Stimulated activated CD4-positive, alpha-beta T cell treated with anti-CD3 and anti-CD28 coated beads, Interleukin-1b, Interleukin-23, amount 100 ng/mL, for 48 hours (primary cell): ENCODE data around the gene SEC61A2.
"Not testable (repeated sequence)": the region's sequence is repeated elsewhere in the genome, so short reads cannot be mapped to it uniquely, and the experiment has no call there.

Experiments
- DNase-seq: peaks from one replicate; pipeline ENCODE4 v3.0.0-alpha.2; 2020

SEC61A2 gene

DNA sequence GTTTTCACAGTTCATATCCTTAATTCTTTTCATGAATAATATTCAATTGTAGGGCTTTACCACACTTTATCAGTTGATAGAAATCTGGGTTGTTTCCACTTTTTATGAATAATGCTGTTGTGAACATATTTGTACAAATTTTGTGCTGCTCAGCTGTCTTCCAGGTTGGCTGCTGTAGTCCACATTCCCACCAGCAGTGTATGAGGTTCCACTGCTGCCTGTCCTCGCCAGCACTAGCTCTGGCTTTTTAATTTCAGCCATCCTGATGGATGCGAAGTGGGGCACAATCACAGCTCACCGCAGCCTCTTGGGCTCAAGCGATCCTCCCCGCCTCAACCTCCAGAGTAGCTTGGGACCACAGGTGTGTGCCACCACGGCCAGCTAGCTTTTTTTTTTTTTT lies 33.5 kb downstream of the SEC61A2 start:
- no peak for DNase-seq

DNA sequence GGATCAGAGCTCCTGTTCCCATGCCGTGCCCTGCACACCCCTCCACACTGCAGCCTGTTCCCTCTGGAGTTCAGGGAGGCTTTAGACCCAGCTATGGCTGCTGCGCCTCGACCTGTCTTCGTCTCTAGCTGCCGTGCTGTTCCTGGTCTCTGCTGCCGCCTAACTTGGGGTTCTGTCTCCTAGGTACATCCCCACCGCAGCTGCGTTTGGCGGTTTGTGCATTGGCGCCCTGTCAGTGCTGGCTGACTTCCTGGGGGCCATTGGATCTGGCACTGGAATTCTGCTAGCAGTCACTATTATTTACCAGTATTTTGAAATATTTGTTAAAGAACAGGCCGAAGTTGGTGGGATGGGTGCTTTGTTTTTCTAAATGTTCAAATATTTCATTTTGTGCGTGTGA lies 34.6 kb downstream of the SEC61A2 start:
- no peak for DNase-seq

DNA sequence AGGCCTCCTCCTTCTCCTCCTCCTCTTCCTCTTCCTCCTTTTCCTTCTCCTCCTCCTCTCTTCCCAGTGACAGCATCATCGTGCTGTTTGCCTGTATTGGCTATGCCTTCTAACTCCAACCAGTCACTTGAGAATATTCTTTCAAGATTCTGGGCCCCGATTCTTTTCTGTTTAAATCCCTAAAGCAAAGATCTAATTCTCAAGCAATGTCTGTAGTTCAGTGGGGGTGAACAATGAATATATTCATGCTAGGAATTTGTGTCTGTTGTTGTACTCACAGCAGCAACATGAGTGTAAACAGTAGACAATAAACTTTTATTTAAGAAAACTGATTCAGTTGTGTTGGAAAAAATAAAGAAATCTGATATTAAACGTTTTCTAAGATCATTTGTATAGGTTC lies 35.6 kb downstream of the SEC61A2 start:
- no peak for DNase-seq

DNA sequence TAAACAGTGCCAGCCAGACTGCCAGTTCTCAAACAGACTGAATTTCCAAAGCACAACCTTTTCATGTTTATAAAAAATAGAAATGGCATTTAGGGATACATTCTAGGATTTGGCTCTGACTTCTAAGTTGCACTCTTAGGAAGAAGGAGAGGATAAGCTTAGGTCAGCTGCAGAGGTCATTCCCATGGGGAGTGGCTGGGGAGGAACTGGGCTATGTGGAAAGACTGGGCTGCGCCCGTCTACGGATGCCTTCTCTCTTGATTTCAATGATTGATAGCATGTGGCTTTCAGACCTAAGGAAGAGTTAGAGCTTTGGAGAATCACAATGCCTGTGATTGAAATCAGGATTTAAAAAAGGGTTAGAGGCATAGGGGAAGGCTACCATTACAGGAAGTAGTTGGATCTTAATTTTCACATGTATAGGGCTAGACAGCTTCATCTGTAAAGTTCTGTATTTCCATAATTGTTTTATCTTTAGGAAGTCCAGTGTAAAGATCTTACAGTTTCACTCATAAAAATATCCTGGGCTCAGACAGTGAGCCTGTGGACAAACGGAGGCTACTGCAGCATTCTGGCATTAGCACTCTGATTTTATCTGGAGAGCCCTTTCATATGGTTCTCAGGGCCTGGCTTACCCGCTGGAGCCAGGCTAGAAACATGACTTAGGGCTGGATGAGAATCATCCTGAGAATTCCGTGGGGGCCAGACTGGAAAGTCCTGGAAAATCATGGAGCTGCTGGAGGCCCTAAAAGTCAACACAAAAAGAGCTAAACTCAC lies 36.7 kb downstream of the SEC61A2 start:
- DNase-seq: no peak

DNA sequence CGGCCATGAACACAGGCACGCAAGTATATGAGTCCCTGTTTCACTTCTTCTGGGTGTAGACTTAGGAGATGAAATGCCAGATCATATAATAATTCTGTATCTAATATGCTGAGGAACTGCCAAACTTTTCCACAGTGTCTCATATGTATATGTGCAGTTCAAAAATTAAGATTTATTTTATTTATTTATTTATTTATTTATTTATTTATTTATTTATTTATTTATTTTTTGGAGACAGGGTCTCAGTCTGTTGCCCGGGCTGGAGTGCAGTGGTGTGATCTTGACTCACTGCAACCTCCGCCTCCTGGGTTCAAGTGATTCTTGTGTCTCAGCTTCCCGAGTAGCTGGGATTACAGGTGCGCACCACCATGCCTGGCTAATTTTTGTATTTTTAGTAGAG lies 42.0 kb downstream of the SEC61A2 start:
- DNase-seq: not testable (repeated sequence)

DNA sequence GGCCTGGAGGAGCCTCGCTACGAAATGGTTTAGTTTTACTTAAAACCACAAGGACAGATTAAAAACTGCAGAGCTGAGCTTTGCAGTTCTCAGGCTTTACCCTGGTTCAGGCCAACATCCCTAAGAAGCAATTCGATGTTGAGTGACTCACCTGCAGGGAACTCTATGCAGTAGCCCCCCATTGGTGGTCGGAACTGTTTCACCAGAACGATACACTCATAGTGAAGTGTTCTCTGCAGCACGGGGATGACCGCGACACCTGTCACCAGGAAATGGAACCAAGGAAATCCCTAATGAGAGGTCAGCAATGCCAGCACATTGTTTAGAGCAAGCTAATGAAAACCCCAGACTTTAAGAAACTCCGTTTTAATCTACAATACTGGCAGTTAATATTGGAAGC lies 48.2 kb downstream of the SEC61A2 start:
- peak; percentile 48 for DNase-seq

DNA sequence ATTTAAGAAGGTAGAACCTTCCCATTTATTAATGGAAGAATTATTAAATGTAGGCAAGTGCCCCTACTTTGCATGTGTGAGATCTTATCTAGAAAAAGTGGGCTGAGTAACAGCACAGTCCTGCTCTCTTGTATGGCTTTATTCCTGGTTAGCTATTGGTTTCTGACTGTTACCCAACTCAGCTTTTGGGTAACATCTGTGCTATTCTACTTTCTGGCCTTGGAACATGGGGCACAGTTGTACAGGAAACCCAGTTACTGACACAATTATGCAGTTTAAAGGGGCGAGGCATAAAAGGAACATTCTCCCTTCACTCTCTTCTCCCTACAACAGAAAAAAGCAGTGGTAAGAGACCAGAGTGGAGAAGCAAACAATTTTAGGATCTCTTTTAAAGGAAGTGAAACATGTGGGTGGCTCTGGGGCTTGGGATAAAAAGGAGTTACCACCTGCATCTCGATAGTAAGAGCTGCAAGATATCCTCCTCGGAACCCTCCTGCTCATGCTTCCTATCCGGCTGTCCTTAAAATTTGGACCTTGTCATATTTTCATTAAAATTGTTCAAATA lies 50.2 kb downstream of the SEC61A2 start:
- DNase-seq: no peak

DNA sequence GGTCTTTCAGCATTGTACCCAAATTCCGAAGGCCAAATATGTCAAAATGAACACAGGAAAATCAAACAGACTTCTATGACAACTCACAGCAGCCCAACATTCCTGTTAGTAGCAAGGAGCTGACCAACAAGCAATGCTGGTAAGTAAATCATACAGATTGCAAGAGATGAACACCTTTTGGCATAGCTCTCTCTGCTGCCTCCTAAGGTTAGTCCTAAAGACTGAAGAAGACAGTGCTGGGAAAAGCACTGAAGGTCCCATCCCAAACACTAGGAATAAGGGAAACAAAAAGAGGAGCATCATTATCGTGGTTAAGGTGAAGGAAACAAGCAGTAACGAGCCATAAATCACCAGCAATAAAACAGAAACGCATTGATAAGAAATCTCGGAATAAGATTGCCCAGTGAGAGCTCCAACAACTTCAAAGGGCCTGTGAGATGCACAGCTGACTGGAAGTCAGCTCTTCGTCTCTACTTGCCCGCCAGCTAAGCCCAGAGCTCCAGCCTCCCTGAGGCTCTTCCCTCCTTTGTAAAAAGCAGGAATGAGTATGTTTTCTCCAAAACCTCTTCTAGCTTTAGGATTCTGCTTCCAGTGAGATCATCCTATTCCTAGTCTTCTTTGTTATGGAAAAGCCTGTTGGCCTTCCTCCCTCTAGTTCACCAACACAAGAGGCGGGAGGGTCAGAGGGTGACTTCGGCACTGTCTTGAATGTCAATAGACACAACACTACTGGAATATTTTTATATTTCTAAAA lies 50.9 kb downstream of the SEC61A2 start:
- no peak for DNase-seq

DNA sequence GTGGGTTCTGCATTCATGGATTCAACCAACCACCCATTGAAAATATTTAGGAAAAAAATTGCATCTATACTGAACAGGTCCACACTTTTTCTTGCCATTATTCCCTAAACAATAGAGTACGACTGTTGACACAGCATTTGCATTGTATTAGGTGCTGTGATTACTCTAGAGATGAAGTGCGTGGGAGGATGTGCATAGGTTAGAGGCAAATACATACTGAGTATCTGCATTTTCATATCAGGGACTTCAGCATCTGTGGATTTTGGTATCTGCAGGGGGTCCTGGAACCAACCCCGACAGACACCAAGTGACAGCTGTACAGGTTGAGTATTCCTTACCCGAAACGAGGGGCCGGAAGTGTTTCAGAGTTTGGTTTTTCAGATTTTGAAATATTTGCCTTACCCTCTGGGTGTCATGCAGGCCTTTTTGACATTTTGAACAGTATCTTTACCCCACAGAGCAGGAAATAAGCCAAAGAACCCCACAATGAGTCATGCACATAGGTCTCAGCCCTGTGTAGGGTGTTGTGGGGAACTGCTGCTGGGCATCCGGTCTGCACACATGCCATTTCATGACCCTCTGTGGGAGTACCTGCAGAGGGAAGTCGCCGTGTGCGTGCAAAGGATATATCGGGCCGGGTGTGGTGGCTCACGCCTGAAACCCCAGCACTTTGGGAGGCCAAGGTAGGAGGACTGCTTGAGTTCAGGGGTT lies 51.7 kb downstream of the SEC61A2 start:
- DNase-seq: peak; percentile 79

DNA sequence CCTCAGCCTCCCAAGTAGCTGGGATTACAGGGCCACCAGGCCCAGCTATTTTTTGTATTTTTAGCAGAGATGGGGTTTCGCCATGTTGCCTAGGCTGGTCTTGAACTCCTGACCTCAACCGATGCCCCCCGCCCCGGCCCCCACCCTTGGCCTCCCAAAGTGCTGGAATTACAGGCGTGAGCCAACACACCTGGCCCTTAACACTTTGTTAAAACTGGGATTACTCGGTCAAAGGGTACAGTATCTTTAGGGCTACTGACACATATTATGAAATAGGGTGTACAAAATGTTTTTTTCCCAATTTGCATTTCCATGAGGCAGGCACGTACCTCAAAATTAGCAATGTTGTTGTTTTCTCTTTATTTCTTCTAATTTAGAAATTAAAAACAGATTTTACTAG lies 54.7 kb downstream of the SEC61A2 start:
- no peak for DNase-seq

DNA sequence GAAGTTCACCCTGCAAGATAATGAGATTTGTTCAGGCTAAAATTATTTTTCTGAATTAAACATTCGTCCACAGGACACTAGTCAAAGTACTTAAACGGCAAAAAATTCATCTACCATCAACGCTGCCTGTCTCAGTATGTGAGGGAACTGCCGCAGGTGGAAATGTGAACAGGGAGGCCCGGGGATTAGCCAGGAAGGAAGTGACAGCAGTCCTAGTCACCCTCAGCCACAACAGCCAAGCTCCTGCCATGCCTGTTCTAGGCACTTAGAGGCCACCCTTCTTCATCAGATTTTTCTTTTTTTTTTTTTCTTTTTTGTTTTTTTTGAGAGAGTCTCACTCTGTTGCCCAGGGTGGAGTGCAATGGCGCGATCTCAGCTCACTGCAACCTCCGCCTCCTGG lies 56.8 kb downstream of the SEC61A2 start:
- peak; percentile 38 for DNase-seq

DNA sequence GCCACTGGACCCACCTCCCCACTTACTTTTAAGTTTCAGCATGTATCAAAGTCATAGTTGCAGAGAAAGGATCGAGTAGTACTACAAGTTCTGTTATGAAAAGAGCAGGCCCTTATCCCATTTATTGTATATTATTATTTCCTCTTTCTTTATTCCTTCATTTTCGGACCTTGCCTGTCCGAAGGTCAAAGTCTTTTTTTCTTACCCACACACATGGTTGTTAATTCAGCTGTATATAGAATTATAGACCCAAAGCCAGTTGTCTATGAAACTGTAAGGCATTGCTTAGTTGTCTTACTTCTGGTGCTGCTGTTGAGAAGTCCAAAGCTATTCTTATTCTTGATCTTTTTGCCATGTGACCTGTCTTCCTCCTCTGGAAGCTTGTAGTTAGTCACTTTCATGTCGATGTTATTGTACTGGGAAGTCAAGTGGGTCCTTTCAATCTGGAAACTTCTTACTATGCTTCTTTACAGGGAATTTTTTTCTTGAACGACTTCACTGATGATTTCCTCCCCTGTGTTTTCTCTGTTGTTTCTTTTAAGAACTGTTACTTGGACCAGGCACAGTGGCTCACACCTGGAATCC lies 57.9 kb downstream of the SEC61A2 start:
- DNase-seq: no peak

DNA sequence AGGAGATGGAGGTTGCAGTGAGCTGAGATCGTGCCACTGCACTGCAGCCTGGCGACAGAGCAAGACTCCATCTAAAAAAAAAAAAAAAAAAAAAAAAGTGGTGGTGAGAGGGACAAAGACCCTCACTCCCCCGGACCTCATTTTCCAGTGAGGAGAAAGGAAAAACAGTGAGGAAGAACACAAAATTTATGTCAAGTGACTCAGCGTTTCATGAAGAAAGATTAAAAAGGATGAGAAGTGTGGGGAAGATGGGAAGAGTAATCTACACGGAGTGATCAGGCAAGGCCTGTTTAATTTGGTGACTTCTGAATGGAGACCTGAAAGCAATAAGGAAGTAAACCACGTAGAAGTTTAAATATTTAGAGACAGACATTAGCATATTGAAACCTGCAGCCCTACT lies 59.2 kb downstream of the SEC61A2 start:
- no peak for DNase-seq

DNA sequence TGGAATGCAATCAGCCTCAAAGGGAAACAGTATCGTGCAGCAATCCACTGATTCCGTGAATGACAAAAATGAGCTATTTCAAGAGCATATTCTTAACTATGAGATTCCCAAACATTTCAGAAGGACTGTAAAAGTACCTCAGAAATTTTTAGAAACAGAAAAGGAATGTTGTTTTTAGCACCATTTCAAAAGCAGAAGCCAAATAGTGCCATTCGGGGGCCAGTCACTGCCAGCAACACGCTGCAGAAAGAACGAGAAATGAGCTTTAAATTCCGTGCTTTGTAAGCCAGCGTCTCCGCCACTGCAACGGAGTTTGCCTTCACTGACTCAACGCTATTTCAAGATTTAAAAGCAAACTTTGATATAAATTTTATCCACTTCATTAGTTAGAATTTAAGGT lies 59.9 kb downstream of the SEC61A2 start:
- DNase-seq: no peak

DNA sequence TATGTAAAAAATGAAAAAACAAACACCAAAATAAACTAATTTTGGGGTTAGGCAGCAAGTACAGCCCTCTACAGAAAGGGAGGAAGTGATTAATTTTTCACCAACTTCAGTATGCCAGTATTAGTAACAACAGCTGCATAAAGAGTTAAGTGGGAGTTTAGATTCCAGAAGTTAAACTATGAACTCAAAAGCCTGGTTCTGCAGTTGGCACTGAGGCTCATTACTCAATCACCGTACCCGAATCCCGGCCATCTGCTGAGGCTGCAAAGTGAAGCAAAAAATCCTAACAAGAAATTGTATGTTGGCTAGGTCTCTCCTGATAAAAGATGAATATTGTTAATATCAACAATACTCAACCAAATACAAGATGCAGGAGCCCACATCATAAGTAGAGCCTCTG lies 62.2 kb downstream of the SEC61A2 start:
- no peak for DNase-seq

DNA sequence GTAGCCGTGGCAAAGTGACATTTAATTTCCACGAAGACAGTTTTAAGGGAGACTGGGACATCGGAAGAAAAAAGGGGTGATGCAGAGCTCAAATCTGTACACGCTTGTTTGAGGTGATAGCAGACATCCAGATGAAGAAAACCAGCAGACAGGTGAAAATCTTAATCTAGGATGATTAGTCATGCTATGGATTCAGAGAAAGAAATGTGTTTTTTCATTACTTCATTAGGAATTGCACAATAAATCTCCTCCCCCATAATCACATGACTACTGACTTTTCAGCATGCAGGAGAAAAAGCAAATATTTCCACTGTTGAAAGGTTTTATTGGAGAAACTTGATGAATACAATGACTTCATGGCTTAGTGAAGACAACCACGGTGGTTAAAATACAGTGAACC lies 63.7 kb downstream of the SEC61A2 start:
- no peak for DNase-seq

DNA sequence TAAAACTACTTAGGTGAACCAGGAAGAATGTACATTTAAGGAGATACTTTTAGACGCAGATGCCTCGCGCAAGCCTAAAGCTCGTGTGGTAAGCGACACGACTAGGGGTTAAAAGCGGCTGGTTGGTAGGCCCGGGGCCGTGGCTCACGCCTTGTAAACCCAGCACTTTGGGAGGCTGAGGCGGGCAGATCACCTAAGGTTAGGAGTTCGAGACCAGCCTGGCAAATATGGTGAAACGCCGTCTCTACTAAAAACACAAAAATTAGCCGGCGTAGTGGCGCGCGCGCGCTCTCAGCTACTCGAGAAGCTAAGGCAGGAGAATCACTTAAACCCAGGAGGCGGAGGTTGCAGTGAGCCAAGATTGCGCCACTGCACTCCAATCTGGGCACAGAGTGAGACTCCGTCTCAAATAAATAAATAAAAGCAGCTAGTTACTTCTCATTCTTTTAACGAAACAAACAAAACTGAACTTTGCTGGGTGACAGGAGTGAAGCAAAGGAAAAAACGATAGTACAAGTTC lies 65.3 kb downstream of the SEC61A2 start:
- DNase-seq: peak; percentile 44

DNA sequence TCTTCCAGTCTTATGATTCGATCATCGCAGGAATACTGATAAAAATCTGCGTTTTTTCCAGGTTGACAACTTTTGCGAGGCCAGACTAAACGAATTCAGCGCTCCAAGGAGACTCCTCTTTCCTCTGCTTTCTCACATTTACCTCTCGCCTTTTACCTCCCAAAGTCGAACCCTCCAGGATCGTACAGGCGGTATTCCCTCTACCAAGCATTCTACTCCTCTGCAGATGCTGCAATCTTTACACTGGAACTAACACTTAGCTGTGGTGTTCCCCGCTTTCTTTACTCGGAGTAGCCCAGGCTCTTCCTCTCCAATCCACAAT lies 65.8 kb downstream of the SEC61A2 start:
- DNase-seq: no peak

DNA sequence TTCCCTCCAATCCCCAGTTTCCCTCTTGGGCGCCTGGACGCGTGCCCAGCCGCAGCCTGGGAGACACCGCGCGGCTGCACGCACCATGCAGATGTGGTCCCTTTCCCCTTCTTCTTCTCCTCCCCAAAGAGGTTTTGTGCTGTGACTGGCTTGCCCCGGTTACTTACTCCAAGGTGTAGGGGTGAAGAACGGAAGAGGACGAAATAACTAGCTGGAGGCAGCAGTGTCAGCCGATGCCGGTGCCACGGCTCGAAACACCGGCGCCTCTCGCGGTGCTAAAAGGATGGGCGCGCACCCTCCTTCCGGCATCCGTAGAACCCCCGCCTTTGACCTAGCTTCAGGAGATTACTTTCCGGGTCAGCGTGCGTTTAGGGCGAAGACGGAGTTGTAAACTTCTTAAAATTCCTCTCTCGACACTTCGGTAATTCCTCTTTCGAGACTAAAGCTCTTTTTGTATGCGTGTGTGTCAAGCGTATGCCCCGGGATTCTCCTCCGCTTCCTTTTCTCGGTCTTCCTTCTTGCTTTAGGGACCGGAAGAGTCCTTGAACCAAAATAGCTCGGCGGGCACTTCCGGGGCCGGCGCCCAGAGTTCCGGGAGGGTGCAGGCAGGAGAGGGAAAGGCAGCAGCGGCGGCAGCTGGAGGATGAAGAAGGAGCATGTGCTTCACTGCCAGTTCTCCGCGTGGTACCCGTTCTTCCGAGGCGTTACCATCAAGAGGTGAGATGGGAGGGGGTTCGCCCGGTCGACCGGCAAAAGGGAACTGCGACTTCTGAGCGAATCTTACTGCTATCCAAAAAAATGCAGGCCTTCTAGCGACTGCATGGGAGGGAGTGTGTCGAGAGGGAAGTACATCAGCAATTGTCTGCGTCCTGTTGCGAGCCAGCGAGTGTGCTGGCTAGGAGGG lies 66.4 kb downstream of the SEC61A2 start, which contains the start of the genes CDC123 and NUDT5:
Gene CDC123 (plus strand): TSS at position 586 of the 904 bp plus-strand sequence. CDS start 58 bp downstream, at position 644.
Gene NUDT5 (minus strand): TSS at position 289 of the 904 bp plus-strand sequence. CDS start 9,600 bp downstream, outside the sequence.
- DNase-seq: peak; percentile 89

DNA sequence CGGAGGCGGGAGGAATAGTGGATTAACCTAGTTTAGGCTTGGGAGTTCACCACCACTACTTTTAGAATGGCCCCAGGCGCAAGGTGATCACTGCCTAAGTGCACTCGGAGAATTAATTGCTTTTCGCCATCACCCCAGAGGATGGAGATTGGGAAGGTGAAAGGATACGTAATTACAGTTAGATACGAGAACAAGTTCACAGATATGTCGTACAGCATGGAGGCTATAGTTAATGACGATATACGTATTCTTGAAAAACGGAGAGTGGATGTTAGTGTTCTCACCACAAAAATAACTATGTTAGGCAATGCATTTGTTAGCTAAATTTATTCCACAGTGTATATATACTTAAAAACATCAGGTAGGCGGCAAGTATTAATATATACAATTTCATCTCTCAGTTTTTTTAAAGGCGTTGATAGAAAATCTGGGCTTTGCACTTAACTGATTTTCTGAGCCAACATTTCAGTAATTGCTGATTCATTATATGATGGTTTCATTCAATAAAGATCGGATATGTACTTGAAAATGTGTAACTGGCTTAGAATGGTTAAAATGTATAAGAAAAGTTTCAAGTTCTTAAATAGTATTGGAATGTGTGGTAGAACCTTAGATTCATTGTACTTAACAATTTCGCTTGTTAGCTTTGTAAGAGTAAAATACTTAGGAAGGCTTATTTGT lies 67.2 kb downstream of the SEC61A2 start:
- DNase-seq: no peak

DNA sequence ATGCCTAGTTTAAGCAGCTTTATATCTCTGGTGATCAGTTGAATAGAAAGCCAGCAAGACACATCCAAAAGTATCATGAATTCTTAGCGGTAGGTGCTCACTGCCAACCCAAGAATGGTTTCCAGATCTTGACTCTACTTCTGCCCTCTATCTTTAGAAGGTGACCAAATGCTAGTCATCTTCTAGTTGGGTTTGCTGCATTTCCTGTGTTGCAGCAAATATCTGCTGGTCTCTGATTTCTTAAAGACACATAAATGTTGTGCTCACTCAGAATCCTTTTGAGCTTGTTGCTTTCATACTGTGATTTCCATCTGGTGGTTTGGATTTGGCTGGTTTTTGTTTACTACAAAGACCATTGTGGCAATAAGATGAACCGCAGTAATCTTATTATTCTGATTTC lies 68.7 kb downstream of the SEC61A2 start:
- no peak for DNase-seq
